ENCODE measurements around the gene ANO8. TPM values are rescaled to one million over a fixed set of nuclear protein-coding genes. Genes with fewer than 3 reads are reported as not detected.
"Not testable (repeated sequence)": the region's sequence is repeated elsewhere in the genome, so short reads cannot be mapped to it uniquely, and the experiment has no call there.

ANO8 gene
- total and polyA plus RNA-seq, 2 experiments from 2014 or later = 1.1 to 7.3 TPM

DNA sequence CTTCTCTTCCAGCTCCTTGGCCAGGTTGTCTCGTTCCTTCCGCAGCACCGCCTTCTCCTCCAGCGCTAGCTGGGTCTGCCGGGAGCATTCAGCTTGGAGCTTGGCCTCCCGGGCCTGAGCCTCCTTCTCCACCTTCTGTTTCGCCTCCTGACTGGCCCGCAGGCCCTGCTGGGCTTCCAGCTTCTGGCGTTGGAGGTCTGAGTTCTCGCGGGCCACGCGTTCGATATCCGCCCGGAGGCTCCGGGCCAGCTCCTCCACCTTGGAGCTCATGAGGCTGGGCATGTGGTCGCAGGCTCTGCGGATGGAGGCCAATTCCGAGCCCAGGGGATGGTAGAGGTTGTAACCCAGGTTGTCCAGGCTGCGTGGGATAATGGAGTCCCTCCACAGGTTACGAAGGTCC is 30.7 kb upstream of the ANO8 start:
- Histone ChIP-seq H3K27me3 (no peaks in the 10 kb centered on the region), H3K4me1 (ENCODE audit: insufficient read depth) (no peaks in the 10 kb centered on the region), H3K9me2 (replicated peaks; ENCODE audit: insufficient read depth) (no peaks in the 10 kb centered on the region), H4K20me1 (ENCODE audit: insufficient read depth, poor library complexity, severe bottlenecking) (no peaks in the 10 kb centered on the region), H3K4me3 (no peak overlapping the region), H3K4me2 (no peak overlapping the region), H3K79me2 (no peaks in the 10 kb centered on the region), H3K27ac (no peak overlapping the region), H3K9me3 (ENCODE audit: low read depth) (no peaks in the 10 kb centered on the region), H2AFZ (no peak overlapping the region), H3K36me3 (replicated peaks; ENCODE audit: insufficient read depth, low read depth) (no peaks in the 10 kb centered on the region)
- 97% methylated on average over 22 of the region's 22 CpGs for WGBS (ENCODE audit: low lambda C conversion rate, missing lambda C conversion rate)
- no peak for DNase-seq (ENCODE audit: low spot score)
- TF ChIP-seq EZH2 (IDR thresholded peaks at IDR 0.05; ENCODE audit: borderline replicate concordance) (no peak), EZH2phosphoT487 (IDR thresholded peaks at IDR 0.05; ENCODE audit: low read depth, severe bottlenecking, unreplicated experiment) (no peak)

DNA sequence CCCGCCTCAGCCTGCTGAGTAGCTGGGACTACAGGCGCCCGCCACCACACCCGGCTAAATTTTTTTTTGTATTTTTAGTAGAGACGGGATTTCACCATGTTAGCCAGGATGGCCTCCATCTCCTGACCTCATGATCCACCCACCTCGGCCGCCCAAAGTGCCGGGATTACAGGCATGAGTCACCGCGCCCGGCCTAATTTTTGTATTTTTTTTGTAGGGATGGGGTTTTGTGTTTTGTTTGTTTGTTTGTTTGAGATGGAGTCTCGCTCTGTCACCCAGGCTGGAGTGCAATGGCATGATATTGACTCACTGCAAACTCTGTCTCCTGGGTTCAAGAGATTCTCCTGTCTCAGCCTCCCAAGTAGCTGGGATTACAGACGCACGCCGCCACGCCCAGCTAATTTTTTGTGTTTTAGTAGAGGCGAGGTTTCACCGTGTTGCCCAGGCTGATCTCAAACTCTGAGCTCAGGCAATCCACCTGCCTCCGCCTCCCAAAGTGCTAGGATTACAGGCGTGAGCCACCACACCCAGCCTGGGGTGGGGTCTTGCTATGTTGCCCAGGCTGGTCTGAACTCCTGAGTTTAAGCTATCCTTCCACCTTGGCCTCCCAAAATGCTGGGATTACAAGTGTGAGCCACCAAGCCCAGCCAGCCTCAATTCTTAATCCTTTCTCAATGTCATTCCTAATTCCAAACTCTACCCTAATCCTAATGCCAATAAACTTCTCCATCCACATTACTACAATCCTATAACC is 29.4 kb upstream of the ANO8 start:
- not testable (repeated sequence) for H4K20me1 ChIP-seq (ENCODE audit: insufficient read depth, poor library complexity, severe bottlenecking); H3K9me3 ChIP-seq (ENCODE audit: low read depth); H2AFZ ChIP-seq; H3K9me2 ChIP-seq (replicated peaks; ENCODE audit: insufficient read depth); H3K4me2 ChIP-seq; H3K27me3 ChIP-seq; H3K36me3 ChIP-seq (replicated peaks; ENCODE audit: insufficient read depth, low read depth); H3K27ac ChIP-seq; H3K4me3 ChIP-seq; DNase-seq (ENCODE audit: low spot score); H3K4me1 ChIP-seq (ENCODE audit: insufficient read depth); H3K79me2 ChIP-seq
- 96% methylated on average over 20 of the region's 20 CpGs for WGBS (ENCODE audit: low lambda C conversion rate, missing lambda C conversion rate)

DNA sequence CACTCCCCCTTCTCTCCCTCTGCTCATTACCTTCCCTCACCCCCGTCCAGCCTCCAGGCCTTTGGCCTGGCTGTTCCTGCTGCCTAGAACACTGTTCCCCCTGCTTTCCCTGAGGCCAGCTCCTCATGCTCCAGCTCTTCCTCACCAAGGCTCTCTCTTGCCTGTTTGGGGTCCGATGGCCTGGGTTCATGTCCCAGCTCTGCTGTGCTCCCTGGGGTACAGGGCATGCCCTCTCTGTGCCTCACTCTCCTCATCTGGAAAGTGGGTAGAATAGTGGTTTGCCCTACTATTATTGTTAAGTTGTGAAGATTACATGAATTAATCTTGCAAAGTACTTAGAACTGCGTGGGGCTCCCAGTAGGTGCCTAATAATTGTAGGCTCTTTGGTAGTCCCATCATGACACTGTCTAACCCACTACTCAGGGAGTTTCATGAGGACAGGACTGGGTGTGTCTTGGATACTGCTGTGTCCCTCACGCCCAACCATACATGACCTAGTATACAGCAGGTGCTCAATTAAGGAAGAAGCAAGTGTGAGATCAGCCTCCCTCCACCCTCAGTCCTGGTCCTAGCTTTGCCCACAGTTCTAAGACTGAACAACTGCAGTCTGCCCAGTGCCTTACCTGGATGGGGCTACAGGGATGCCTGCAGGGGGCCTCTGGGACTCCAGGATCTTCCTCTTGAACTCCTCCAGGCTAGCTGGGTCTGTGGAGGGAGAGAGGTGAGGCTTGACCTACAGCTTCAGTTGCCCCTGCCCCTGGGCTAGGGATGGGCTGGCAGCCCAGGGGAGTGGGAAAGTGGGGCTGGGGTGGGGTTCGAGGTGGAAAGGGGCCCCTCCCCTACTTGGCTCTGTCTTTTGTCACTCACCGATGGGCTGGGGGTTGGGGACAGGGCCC is 25.5 kb upstream of the ANO8 start:
- no peak overlapping the region for H3K27ac ChIP-seq
- peaks cover 5% of the 10 kb centered on the region for H3K4me1 ChIP-seq (ENCODE audit: insufficient read depth)
- H2AFZ ChIP-seq = no peak overlapping the region
- H3K27me3 ChIP-seq = no peaks in the 10 kb centered on the region
- H3K79me2 ChIP-seq = no peaks in the 10 kb centered on the region
- no peaks in the 10 kb centered on the region for H3K9me2 ChIP-seq (replicated peaks; ENCODE audit: insufficient read depth)
- H3K4me3 ChIP-seq = no peak overlapping the region
- no peaks in the 10 kb centered on the region for H3K9me3 ChIP-seq (ENCODE audit: low read depth)
- no peaks in the 10 kb centered on the region for H3K36me3 ChIP-seq (replicated peaks; ENCODE audit: insufficient read depth, low read depth)
- WGBS (ENCODE audit: low lambda C conversion rate, missing lambda C conversion rate) = 80% methylated on average over 6 of the region's 6 CpGs
- no peak overlapping the region for H3K4me2 ChIP-seq
- H4K20me1 ChIP-seq (ENCODE audit: insufficient read depth, poor library complexity, severe bottlenecking) = no peaks in the 10 kb centered on the region
- TF ChIP-seq, protein P1, sequence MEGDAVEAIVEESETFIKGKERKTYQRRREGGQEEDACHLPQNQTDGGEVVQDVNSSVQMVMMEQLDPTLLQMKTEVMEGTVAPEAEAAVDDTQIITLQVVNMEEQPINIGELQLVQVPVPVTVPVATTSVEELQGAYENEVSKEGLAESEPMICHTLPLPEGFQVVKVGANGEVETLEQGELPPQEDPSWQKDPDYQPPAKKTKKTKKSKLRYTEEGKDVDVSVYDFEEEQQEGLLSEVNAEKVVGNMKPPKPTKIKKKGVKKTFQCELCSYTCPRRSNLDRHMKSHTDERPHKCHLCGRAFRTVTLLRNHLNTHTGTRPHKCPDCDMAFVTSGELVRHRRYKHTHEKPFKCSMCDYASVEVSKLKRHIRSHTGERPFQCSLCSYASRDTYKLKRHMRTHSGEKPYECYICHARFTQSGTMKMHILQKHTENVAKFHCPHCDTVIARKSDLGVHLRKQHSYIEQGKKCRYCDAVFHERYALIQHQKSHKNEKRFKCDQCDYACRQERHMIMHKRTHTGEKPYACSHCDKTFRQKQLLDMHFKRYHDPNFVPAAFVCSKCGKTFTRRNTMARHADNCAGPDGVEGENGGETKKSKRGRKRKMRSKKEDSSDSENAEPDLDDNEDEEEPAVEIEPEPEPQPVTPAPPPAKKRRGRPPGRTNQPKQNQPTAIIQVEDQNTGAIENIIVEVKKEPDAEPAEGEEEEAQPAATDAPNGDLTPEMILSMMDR (IDR thresholded peaks at IDR 0.05; ENCODE audit: poor library complexity) = no peak
- no peak for TF ChIP-seq EZH2 (IDR thresholded peaks at IDR 0.05; ENCODE audit: borderline replicate concordance)
- no peak for TF ChIP-seq EZH2phosphoT487 (IDR thresholded peaks at IDR 0.05; ENCODE audit: low read depth, severe bottlenecking, unreplicated experiment)
- DNase-seq (ENCODE audit: low spot score) = no peak

DNA sequence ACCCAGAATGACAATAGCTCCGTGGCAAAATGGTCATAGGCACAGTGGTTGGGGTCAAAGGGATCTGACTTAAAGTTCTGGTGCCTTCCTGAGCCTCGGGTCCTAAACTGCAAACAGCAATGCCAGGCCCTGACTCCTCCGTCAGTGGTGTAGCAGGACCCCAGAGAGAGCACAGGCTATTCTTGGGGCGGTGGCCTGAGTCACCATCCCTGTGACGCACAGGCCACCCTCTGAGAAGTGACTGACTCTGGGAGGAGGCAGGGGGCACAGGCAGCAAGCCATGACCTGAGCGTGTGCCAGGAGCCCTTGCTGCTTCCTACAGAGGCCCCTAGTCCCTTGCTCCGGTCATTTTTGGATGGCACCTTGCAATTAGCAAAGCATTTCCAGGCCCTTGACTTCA is 23.7 kb upstream of the ANO8 start:
- peaks cover 5% of the 10 kb centered on the region for H3K4me1 ChIP-seq (ENCODE audit: insufficient read depth)
- no peak for DNase-seq (ENCODE audit: low spot score)
- H3K79me2 ChIP-seq = no peaks in the 10 kb centered on the region
- H3K27ac ChIP-seq = no peak overlapping the region
- no peaks in the 10 kb centered on the region for H3K9me3 ChIP-seq (ENCODE audit: low read depth)
- no peaks in the 10 kb centered on the region for H3K27me3 ChIP-seq
- H3K36me3 ChIP-seq (replicated peaks; ENCODE audit: insufficient read depth, low read depth) = no peaks in the 10 kb centered on the region
- H3K4me3 ChIP-seq = no peak overlapping the region
- TF ChIP-seq, protein P1 (IDR thresholded peaks at IDR 0.05; ENCODE audit: poor library complexity) = no peak
- TF ChIP-seq EZH2 (IDR thresholded peaks at IDR 0.05; ENCODE audit: borderline replicate concordance) (no peak), EZH2phosphoT487 (IDR thresholded peaks at IDR 0.05; ENCODE audit: low read depth, severe bottlenecking, unreplicated experiment) (no peak)
- 89% methylated on average over 7 of the region's 7 CpGs for WGBS (ENCODE audit: low lambda C conversion rate, missing lambda C conversion rate)
- H3K9me2 ChIP-seq (replicated peaks; ENCODE audit: insufficient read depth) = no peaks in the 10 kb centered on the region
- H2AFZ ChIP-seq = no peak overlapping the region
- H4K20me1 ChIP-seq (ENCODE audit: insufficient read depth, poor library complexity, severe bottlenecking) = no peaks in the 10 kb centered on the region
- no peak overlapping the region for H3K4me2 ChIP-seq
